ENCODE data around the gene TAF8.

The TAF8 gene

GRCh38 chr6:42131531-42131930, 81.2 kb downstream of the TAF8 start:
- no peak overlapping the region for H3K4me3 Mint-ChIP-seq
- no peaks in the 10 kb centered on the region for H3K27me3 Mint-ChIP-seq (ENCODE audit: low read depth)
- peaks cover 2% of the 10 kb centered on the region for H3K4me1 Mint-ChIP-seq (ENCODE audit: low read depth)
- no peaks in the 10 kb centered on the region for H3K36me3 Mint-ChIP-seq (ENCODE audit: low read depth)
- H3K9me3 Mint-ChIP-seq = no peaks in the 10 kb centered on the region
- H3K27ac Mint-ChIP-seq = no peak overlapping the region

DNA sequence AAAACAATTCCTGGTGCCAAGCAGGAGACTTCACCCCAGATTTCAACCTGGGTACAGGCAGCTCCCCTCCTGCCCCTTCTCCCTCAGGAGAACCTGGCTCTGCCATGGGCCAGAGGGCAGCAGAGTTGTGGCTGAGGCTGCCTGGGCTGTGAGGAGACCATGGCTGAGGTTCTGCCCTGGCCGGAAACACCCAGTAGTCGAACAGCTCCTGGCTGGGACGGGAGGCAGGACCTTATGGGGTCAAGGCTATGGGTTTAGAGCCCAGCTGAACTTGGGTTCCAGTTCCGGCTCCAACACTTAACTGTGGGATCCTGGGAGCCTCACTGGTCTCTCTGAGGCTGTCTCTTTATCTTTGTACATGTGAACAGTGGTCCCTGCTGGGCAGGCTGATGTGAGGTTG, 83.6 kb downstream of the TAF8 start:
- Mint-ChIP-seq H3K9me3 (no peaks in the 10 kb centered on the region), H3K4me3 (no peak overlapping the region), H3K27ac (no peak overlapping the region), H3K36me3 (ENCODE audit: low read depth) (no peaks in the 10 kb centered on the region), H3K27me3 (ENCODE audit: low read depth) (no peaks in the 10 kb centered on the region), H3K4me1 (ENCODE audit: low read depth) (peaks cover 6% of the 10 kb centered on the region)

- Mint-ChIP-seq H3K9me3 (no peaks in the 10 kb centered on the region), H3K4me3 (no peak overlapping the region), H3K27ac (no peak overlapping the region), H3K36me3 (ENCODE audit: low read depth) (no peaks in the 10 kb centered on the region), H3K27me3 (ENCODE audit: low read depth) (peaks cover 8% of the 10 kb centered on the region), H3K4me1 (ENCODE audit: low read depth) (peaks cover 6% of the 10 kb centered on the region)
Observed at GRCh38 chr6:42135161-42135560, 84.8 kb downstream of the TAF8 start.

DNA sequence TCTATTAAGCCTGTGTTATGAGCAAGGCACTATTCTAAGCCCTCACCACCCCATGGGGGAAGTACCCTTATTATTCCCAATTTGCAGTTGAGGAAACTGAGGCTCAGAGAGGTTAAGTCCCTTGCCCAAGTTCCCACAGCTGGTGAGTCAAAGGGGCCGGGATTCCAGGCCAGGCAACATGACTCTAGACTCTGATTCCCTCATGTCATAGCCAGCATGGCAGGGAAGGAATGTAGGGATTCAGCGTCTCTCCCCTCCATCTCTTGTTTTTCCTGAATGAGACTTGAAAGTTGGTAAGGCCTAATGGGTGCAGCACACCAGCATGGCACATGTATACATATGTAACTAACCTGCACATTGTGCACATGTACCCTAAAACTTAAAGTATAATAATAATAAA, 85.4 kb downstream of the TAF8 start:
- Mint-ChIP-seq H3K27ac (no peak overlapping the region), H3K27me3 (ENCODE audit: low read depth) (peaks cover 13% of the 10 kb centered on the region)

DNA sequence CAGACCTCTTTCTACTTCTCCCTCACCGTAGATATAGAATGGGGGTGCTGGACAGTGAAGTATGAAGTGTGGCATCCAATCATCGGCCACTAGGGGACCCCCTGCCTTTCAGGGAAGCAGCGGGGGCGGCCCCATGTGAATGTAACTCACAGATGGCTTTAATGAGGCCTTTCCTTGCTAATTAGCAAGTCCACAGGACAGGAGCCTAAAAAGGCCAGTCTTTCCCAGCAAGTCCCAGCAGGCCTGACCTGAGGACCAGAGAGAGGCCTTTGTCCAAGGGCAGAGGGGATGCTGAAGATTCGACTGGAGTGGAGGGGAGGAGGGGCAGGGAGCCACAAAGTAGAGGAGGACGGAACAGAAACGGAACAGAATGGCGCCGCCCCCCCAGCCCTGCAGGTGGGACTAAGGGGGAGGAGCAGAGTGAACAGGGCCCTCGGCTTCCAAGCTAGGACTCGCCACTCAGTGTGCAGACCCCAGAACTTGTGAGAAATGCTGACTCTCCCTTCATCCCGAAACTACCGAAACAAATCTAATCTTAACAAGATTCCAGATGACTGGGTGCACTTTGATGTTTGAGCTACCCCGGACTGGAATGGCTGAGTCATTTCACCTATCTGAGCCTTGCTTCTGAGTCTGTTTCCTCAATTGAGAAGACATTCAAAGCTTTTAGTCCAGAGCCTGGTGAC, 86.3 kb downstream of the TAF8 start:
- Mint-ChIP-seq H3K36me3 (ENCODE audit: low read depth) (no peaks in the 10 kb centered on the region), H3K27ac (no peak overlapping the region), H3K9me3 (no peaks in the 10 kb centered on the region), H3K4me3 (no peak overlapping the region), H3K4me1 (ENCODE audit: low read depth) (peaks cover 6% of the 10 kb centered on the region), H3K27me3 (ENCODE audit: low read depth) (peaks cover 23% of the 10 kb centered on the region)

More for the DNA sequence above, 85.4 kb downstream of the TAF8 start:
- Mint-ChIP-seq H3K36me3 (ENCODE audit: low read depth) (no peaks in the 10 kb centered on the region), H3K9me3 (no peaks in the 10 kb centered on the region), H3K4me3 (no peak overlapping the region), H3K4me1 (ENCODE audit: low read depth) (peaks cover 6% of the 10 kb centered on the region)

All from T-helper 1 cell treated with Interleukin-12 subunit alpha and Interleukin-12 subunit beta and Interleukin-4 antibody, amounts not matched to agents 30 μg/mL and 1 μg/mL, for 36 hours (primary cell).